ENCODE data around the gene RIC1. TPM values are rescaled to one million over a fixed set of nuclear protein-coding genes. Genes with fewer than 3 reads are reported as not detected.

RIC1 gene
- polyA plus RNA-seq, 1 of the 3 experiments (the other 2 are of a cell fraction): 21.9 TPM

- peaks cover 13% of the 10 kb centered on the region for H3F3A ChIP-seq (replicated peaks; ENCODE audit: insufficient read depth)
- no peak overlapping the region for H3K4me3 ChIP-seq (ENCODE audit: low read depth in 2 of 2, low read length in 1 of 2)
- ChIA-PET POLR2A (no interaction called here), CTCF (interaction anchor here (1.1 kb wide), 1 partner anchor 11 kb away, joined by 4 read pairs; no protein-coding TSS in a partner anchor)
- H3K9ac ChIP-seq: no peak overlapping the region
- no peaks in the 10 kb centered on the region for H3K4me1 ChIP-seq (ENCODE audit: control insufficient read depth in 1 of 2, insufficient read depth in 2 of 2, low read depth in 1 of 2, low read length in 1 of 2)
- H4K20me1 ChIP-seq (ENCODE audit: insufficient read depth): peaks cover 78% of the 10 kb centered on the region
- no peak overlapping the region for H2AFZ ChIP-seq (ENCODE audit: low read depth)
- H3K9me2 ChIP-seq: no peaks in the 10 kb centered on the region
- H3K79me2 ChIP-seq (ENCODE audit: insufficient read depth): peaks cover 99% of the 10 kb centered on the region
- no peaks in the 10 kb centered on the region for H3K27me3 ChIP-seq (ENCODE audit: insufficient read depth)
- peaks cover 0 to 21% of the 10 kb centered on the region in 2 experiments for H3K36me3 ChIP-seq (replicated peaks in 1 of 2; ENCODE audit: control insufficient read depth in 1 of 2, insufficient read depth in 2 of 2, low read length in 1 of 2)
- DNase-seq: no peak
- H3K4me2 ChIP-seq: no peak overlapping the region
- peaks cover 15% of the 10 kb centered on the region; the same call in 1 of the 2 replicates for H3K9me3 ChIP-seq
- H3K27ac ChIP-seq (ENCODE audit: low read depth in 2 of 2, low read length in 1 of 2): no peak overlapping the region
- TF ChIP-seq NRF1 (IDR thresholded peaks at IDR 0.05; ENCODE audit: low read depth, low read length) (no peak), FOSL2 (IDR thresholded peaks at IDR 0.05; ENCODE audit: borderline replicate concordance, low read depth) (no peak), RCOR1 (IDR thresholded peaks at IDR 0.05; ENCODE audit: low read length) (no peak), SIN3A (IDR thresholded peaks at IDR 0.05; ENCODE audit: borderline replicate concordance, low read depth, low read length) (no peak), TEAD4 (IDR thresholded peaks at IDR 0.05; ENCODE audit: borderline replicate concordance, insufficient read depth) (no peak), GATA2 (CRISPR knock-in tag; IDR thresholded peaks at IDR 0.05) (no peak), POLR2AphosphoS5 (IDR thresholded peaks at IDR 0.05; ENCODE audit: low read depth, low read length) (no peak), TAF1 (IDR thresholded peaks at IDR 0.05; ENCODE audit: borderline replicate concordance, low read depth, low read length) (no peak), EP300 (IDR thresholded peaks at IDR 0.05; ENCODE audit: borderline replicate concordance in 1 of 2, low read depth in 1 of 2, low read length in 1 of 2) (no peak), ELF1 (IDR thresholded peaks at IDR 0.05) (no peak), RAD21 (IDR thresholded peaks at IDR 0.05; ENCODE audit: low read length) (no peak), USF1 (IDR thresholded peaks at IDR 0.05; ENCODE audit: borderline replicate concordance, low read depth) (no peak), CHD2 (IDR thresholded peaks at IDR 0.05; ENCODE audit: low read length, partially characterized antibody) (no peak), SMC3 (IDR thresholded peaks at IDR 0.05; ENCODE audit: low read depth, low read length) (no peak), FOXM1 (IDR thresholded peaks at IDR 0.05; ENCODE audit: low read depth) (no peak), FOXJ3 (CRISPR knock-in tag; IDR thresholded peaks at IDR 0.05) (no peak)
- TF ChIP-seq, protein P1, sequence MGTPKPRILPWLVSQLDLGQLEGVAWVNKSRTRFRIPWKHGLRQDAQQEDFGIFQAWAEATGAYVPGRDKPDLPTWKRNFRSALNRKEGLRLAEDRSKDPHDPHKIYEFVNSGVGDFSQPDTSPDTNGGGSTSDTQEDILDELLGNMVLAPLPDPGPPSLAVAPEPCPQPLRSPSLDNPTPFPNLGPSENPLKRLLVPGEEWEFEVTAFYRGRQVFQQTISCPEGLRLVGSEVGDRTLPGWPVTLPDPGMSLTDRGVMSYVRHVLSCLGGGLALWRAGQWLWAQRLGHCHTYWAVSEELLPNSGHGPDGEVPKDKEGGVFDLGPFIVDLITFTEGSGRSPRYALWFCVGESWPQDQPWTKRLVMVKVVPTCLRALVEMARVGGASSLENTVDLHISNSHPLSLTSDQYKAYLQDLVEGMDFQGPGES (IDR thresholded peaks at IDR 0.05; ENCODE audit: low read depth, low read length): no peak
Measured at GRCh38 chr9:5643005-5643624, 14.2 kb downstream of the RIC1 start.

DNA sequence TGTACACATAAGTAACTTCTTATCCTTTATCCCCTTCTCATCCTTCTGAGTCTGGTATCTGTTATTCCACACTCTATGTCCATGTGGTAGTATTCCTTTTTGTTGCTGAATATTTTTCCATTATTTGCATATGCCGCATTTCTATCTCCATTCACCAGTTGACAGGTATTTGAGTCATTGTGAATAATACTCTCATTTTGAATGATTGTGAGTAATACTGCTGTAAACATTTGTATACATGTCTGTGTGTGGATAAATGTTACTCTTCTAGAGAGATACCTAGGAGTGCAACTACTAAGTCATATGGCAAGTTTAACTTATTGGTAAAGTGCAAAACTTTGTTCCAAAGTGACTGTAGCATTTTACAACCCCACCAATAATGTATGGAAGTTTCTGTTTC, 15.6 kb downstream of the RIC1 start:
- H3K27ac ChIP-seq (ENCODE audit: low read depth in 2 of 2, low read length in 1 of 2): no peak overlapping the region
- H2AFZ ChIP-seq (ENCODE audit: low read depth): no peak overlapping the region
- H3K9me3 ChIP-seq: peaks cover 7% of the 10 kb centered on the region; the same call in 1 of the 2 replicates
- peaks cover 0 to 28% of the 10 kb centered on the region in 2 experiments for H3K36me3 ChIP-seq (replicated peaks in 1 of 2; ENCODE audit: control insufficient read depth in 1 of 2, insufficient read depth in 2 of 2, low read length in 1 of 2)
- no peak for DNase-seq
- CTCF ChIA-PET: no interaction called here
- no peak overlapping the region for H3K9ac ChIP-seq
- H4K20me1 ChIP-seq (ENCODE audit: insufficient read depth): peaks cover 82% of the 10 kb centered on the region
- H3K27me3 ChIP-seq (ENCODE audit: insufficient read depth): no peaks in the 10 kb centered on the region
- peaks cover 99% of the 10 kb centered on the region for H3K79me2 ChIP-seq (ENCODE audit: insufficient read depth)
- TF ChIP-seq, protein P2, sequence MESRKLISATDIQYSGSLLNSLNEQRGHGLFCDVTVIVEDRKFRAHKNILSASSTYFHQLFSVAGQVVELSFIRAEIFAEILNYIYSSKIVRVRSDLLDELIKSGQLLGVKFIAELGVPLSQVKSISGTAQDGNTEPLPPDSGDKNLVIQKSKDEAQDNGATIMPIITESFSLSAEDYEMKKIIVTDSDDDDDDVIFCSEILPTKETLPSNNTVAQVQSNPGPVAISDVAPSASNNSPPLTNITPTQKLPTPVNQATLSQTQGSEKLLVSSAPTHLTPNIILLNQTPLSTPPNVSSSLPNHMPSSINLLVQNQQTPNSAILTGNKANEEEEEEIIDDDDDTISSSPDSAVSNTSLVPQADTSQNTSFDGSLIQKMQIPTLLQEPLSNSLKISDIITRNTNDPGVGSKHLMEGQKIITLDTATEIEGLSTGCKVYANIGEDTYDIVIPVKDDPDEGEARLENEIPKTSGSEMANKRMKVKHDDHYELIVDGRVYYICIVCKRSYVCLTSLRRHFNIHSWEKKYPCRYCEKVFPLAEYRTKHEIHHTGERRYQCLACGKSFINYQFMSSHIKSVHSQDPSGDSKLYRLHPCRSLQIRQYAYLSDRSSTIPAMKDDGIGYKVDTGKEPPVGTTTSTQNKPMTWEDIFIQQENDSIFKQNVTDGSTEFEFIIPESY (IDR thresholded peaks at IDR 0.05; ENCODE audit: borderline replicate concordance, low read depth): no peak
- TF ChIP-seq MXI1 (IDR thresholded peaks at IDR 0.05; ENCODE audit: low read depth, low read length) (no peak), RCOR1 (IDR thresholded peaks at IDR 0.05; ENCODE audit: low read length) (no peak), MEF2A (IDR thresholded peaks at IDR 0.05; ENCODE audit: borderline replicate concordance, low read depth) (no peak), MAX (IDR thresholded peaks at IDR 0.05; ENCODE audit: low read depth) (no peak), CHD2 (IDR thresholded peaks at IDR 0.05; ENCODE audit: low read length, partially characterized antibody) (no peak), FOXJ3 (CRISPR knock-in tag; IDR thresholded peaks at IDR 0.05) (no peak), POLR2AphosphoS5 (IDR thresholded peaks at IDR 0.05; ENCODE audit: low read depth, low read length) (no peak), NRF1 (IDR thresholded peaks at IDR 0.05; ENCODE audit: low read depth, low read length) (no peak), SMC3 (IDR thresholded peaks at IDR 0.05; ENCODE audit: low read depth, low read length) (no peak), USF1 (IDR thresholded peaks at IDR 0.05; ENCODE audit: borderline replicate concordance, low read depth) (no peak)
- no peak overlapping the region for H3K4me3 ChIP-seq (ENCODE audit: low read depth in 2 of 2, low read length in 1 of 2)
- POLR2A ChIA-PET: no interaction called here
- 81% methylated on average over 1 of the region's 1 CpG for WGBS (ENCODE audit: low lambda C conversion rate)
- H3K9me2 ChIP-seq: no peaks in the 10 kb centered on the region
- no peaks in the 10 kb centered on the region for H3K4me1 ChIP-seq (ENCODE audit: control insufficient read depth in 1 of 2, insufficient read depth in 2 of 2, low read depth in 1 of 2, low read length in 1 of 2)
- peaks cover 13% of the 10 kb centered on the region for H3F3A ChIP-seq (replicated peaks; ENCODE audit: insufficient read depth)
- H3K4me2 ChIP-seq: no peak overlapping the region

All from SK-N-SH (cell line).